Fibroblast of skin of left biceps (primary cell): Measurements from ENCODE around the gene LHFPL4.
A peak's percentile ranks its signal among the peaks of the same experiment; 100 is the strongest.
"Not testable (repeated sequence)": the region's sequence is repeated elsewhere in the genome, so short reads cannot be mapped to it uniquely, and the experiment has no call there.

Experiments
- DNase-seq, 2 experiments: peaks; one replicate each; pipeline ENCODE4 v3.0.0-alpha.2; 2013; ENCODE audit warnings: low read depth in 2 of 2

The LHFPL4 gene

DNA sequence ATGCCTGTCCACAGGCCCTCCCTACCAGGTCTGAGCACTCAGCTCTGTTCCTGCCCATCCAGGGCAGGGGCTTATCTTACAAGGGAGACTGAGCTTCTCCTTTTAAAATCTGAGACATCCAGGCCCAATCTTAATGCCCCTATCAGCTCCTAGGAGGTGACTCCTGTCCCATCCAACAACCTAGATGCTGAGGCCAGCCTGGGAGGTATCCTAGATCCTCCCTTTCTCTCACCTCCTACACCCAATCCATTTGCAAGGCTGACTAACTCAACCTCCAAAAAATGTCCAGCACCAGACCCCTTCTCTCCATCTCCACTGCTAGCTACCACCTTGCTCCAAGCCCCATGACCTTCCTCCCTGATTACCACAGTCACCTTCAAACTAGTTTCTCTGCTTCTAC, 17.4 kb downstream of the LHFPL4 start:
- no peak for DNase-seq

DNA sequence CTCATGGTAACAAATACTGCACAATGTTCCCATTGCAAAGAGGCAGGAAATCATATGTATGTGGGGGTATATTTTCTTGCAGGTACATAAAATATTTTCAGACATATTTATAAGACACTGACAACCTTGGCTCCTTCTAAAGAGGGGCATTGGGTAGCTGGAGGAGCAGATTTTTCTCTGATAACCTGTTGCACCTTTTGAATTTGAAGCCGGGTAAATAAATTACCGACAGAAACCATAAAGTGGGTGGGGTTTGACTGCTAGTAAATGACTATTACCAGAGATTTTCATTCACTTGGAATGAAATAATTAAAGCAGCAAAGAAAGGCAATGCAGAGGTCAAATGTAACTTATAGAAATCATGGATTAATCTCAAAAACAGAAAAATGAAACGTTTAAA, 19.2 kb downstream of the LHFPL4 start:
- DNase-seq: no peak

DNA sequence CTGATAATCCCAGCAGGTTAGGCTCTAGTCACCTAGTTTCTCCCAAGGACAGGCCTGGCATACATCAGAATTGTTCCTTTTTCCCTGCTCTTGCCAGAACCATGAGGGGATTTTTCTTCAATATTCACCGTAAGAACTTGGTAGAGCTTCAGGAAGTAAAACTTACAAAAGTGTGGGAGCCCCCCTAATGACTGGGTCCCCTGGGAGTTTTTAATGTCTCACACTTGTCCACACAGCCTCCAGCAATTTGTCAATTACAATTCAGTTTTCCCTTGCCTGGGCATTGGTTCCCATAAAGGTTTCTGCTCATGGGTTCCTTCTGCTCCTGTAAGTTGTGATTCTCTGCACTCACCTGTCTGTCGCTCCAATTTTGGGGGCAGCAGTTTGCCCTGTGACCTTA, 28.5 kb downstream of the LHFPL4 start:
- no peak for DNase-seq

DNA sequence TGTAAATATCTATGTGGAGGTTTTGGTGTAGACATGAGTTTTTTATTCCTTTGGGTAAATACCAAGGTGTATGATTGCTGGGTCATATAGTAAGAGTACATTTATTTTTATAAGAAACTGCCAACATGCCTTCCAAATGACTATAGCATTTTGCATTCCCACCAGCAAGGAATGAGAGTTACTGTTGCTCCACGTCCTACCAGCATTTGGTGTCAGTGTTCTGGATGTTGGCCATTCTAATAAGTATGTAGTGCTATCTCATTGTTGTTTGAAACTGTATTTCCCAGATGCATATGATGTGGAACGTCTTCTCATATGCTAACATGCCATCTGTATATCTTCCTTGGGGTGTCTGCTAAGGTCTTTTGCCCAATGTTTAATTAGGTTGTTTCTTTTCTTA, 38.7 kb downstream of the LHFPL4 start:
- DNase-seq: no peak

DNA sequence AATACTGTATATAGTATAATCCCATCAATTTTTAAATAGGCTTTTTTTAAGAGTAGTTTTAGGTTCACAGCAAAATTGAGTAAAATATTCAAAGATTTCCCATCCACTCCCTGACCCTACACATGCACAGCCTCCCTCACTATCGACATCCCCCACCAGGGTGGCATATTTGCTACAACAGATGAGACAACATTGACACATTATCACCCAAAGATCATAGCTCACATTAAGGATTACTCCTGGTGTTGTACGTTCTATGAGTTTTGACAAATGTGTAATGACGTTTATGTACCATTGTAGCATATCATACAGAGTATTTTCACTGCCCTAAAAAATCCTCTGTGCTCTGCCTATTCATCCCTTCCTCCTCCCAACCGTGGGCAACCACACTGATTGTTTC, 39.3 kb downstream of the LHFPL4 start:
- DNase-seq: no peak

DNA sequence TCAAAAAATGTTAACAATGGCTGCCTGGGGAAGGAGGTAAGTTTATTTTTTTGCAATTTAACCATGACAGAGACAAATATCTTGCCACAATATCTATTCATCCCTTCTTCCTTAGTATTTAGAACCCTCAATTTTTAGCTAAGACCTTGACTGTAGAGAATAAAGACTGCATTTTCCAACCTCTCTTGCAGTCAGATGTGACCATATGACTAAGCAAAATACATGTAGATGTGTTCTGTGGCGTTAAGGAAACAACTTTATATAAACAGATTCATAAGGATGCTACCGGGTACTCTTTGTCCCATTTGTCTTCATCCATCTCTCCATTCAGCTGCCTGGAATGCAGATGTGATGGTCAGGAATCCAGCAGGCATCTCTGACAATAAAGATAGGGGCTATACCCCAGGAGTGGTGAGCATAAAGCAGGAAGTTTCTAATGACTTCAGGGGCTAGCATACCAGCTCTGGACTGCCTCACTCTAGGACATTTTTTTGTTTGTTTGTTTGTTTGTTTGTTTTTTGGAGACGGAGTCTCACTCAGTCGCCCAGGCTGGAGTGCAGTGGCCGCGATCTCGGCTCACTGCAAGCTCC, 41.1 kb downstream of the LHFPL4 start:
- DNase-seq: no peak

DNA sequence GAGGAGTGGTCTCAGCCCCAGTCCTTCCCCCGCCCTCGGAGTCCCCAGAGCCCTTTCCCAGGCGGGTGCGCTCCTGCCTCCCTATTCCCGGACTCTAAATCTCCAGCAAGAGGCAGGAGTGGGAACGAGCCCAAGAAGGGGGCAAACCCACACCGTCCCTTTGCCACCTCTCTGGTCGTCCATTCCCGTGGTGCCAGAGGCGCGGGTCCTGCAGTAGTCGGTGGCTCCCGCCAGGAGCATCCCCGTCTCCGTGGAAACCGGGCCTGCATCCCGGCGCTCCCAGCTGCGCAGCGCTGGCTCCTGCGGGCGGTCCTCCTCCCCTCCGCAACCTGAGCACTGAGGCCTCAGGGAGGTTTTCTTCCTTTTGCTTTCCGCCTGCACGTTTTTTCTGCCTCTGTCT, 44.8 kb downstream of the LHFPL4 start:
- no peak for DNase-seq

DNA sequence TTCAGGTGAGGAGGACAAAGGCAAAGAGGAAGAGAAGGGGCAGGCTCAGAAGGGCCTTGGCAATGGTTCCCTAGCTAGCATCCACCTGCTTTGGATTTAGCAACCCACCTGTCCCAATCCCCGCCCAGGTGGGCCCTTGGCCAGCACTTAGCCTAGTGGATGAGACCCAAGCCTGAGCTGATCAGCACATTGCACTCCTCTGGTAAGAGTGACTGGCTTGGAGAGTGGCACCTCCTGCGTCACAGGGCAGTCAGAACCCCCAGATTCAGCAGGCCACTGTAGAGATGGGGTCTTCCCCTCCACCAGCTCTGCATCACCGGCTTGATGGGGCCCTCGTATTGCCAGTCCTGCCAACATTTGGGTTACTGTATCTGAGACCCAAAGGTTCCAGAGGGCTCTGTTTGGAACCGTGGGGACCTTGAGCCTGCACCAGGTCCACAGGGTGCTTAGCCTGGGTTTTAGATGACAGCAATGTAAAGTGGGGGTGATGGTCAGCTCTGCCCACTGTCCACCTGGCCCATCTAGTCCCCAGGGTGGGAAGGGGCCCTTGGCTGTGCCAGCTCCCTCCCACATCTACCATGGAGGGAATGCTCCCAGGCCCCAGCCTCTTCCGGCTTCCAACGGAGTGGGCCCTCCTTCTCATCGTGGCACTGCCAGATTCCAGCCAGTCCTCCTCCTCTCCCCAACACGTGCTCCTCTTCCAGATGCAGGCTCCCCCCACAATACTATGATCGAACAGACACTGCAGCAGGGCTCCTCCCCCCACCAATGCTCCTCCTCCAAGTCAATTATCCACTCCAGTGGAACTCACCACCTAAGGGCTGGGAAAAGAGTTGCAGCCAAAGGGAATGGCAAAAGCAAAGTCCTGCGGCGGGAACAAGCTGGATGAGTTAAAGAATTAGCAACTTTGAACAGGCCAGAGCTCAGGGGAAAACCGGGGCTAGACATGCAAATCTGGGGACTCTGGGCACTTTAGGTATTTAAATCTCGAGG, 45.7 kb downstream of the LHFPL4 start:
- DNase-seq: no peak

DNA sequence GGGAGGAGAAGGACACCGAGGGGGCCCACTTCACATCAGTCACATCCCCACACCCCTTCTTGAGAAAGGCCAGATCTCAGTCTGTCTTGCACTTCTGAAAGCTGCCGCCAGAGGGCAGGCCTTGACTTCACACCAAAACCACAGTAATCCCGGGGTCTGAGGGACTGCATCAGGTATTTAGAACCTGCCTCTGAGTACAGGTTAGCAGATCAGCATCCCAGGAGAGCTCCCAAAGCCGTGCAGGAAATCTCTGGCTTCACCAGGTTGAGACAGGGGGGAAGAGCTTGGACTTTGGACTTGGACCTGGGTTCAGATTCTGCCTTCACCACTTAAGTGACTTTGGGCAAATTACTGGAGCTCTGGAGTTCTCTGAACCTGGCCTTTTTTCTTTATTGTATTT, 50.3 kb downstream of the LHFPL4 start:
- peak in 1 of 2 experiments; percentile 8 for DNase-seq

DNA sequence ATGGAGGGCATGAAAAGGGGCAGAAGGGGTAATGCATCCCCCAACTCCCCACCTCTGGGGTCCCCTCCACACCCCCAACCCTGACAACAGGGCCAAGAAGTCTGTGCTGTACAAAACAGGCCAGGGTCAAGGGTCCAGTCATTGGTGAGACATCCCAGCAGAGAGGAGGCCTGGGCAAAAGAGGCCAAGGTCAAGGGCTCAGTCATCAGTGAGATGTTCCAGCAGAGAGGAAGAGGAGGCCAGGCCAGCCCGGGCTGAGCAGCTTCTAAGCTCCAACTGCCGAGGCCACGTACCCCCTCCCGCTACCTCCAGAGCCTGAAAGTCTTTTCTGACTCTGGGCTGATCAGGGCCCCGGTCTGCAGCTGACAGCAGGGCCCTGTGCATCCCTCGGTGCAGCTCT, 52.4 kb downstream of the LHFPL4 start:
- no peak for DNase-seq

DNA sequence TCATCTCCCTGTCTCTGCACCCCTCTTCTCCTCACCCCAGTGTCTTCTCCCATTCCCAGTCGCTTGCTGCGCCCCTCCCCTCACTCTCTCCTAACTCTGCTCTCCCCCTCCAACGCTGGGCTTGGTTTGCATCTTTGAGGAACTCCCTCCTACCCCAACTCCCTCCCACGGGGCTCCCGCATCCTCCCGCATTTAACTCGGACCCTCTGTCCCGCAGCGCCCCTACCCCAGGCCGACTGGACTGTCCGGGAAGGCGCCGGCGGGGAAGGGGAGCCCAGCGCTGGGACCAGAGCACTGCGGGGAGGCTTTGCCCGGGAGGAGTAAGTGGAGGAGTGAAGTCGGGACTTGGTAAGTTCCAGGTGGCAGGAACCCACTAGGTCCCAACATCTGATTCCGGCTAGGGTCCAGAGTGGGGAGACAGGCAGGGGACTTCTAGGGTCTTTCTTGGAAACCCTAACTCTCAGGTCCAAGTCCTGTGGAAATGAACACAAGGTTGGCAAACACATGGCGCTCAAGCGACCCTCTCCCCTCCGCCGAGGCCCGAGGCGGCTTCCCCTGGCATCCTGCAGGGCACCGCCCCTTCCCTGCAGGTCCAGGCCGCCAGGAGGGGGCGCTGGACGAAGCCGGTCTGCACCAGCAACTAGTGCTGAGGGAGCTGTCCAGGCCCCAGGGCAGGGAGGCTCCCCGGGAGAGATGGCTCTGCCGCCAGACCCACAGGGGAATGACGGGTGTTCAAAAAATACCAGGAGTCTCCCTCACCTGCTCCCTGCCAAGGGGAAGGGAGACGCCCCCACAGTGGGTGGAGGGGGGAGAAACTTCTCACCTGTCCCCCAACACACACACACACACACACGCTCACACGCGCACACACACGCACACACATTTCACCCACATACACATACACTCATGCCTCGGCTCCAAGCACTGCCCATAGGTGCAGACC, 53.2 kb downstream of the LHFPL4 start:
- DNase-seq: no peak

DNA sequence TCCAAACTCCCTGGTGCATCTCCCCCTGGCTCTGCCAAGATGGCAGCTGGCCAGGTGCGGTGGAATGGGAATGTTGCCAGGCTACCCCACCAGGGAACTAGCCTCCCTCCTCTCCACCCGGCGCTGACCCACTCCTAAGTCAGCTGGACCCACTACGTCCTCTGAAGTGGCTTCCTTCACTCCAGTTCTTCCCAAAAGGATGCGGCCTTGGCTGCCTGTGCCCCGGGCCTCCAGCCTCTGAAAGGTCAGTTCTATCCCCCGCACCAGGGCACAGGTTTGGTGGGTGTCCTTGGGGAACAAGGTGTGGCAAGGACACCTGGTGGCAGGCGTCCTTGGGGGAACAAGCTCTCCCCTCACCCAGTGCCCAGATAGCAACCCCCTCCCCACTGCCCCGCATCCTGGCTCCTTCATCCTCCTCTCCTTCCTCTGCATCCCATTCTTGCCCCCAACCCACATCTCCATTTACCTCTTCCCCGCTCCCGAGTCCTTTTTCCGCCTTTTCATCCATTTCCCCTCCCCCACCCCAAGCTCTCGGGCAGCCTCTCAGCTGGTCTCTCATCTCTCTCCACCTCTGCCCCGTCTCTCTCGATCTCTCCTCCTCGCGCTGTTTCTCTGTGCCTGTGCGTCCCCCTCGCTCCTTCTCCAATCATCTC, 54.0 kb downstream of the LHFPL4 start:
- DNase-seq: no peak

DNA sequence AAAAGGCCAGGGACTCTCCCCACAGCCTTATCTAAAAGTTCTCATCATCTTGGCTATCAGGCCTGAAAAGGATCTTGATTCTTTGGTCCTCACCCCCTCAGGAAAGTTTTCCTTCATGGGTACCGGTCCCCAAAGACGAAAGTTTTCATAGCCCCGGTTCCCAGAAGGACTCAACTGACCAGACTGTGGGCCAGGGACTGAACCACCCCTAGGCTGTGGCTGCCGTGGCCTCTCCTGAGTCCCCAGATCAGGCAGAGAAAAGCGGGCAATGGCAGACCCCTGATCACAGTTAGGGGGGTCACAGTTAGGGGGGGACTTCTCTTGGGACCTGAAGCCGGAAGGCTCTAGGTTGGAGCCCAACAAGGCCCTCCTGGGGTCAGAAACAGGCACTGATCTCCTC, 54.8 kb downstream of the LHFPL4 start:
- no peak for DNase-seq

DNA sequence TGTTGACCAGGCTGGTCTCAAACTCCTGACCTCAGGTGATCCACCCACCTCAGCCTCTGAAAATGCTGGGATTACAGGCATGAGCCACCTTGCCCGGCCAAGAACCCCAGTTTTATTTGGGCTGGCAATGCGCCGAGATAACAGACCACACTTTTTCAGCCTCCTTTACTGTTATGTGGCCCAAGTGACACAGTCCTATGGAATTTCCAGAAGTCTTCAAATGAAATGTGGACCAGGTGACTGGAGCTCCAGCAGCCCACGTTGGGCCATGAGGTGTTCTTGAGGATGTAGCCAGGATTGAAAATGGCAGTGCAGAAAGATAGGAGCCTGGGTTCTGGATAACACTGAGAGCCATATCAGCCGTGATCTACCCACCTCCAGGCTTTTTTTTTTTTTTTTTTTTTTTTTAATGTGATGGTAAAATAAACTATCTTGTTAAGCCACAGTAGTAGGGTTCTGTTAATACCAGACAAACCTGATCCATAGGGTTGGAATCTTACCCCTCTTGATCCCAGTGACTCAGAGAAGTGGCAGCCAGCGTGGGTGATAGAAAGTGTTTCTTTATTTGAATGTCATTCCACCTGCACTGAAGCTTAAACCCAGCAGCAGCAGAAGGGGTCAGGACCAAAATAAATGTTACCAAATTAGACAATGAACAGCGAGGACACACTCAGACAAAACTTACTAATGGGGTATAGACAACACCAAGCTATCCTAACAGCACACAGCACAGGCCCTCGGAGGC, 55.6 kb downstream of the LHFPL4 start:
- no peak for DNase-seq

DNA sequence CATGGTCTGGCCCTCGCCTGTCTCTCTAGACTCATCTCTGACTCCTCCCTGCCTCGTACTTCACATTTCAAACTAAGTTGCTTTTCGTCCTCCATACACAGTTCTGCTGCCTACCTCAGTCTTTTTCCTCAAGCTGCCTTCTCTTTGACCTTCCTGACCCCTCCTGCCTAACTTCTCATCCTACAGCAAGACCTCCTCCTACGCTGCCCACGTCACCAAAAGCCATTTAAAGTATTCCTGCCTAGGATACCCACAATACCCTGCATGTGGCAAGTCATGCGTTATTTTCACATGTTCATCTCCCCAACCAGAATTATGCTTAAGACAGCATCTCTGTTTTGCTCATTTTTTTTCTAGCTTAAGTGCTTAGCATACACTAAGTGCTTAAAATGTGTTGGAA, 56.7 kb downstream of the LHFPL4 start:
- DNase-seq: no peak

DNA sequence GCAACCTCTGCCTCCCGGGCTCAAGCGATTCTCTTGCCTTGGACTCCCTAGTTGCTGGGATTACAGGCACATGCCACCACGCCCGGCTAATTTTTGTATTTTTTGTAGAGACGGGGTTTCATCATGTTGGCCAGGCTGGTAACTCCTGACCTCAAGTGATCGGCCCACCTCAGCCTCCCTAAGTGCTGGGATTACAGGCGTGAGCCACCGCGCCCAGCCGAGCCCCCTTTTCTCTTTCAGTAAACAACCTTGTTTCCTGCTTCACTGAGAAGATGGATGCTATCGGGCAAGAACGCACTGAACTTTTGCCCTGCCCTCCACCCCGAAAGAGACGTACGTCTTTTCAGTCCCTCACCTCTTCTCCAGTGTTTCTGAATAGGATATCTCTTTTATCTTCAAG, 59.6 kb downstream of the LHFPL4 start:
- DNase-seq: not testable (repeated sequence)

DNA sequence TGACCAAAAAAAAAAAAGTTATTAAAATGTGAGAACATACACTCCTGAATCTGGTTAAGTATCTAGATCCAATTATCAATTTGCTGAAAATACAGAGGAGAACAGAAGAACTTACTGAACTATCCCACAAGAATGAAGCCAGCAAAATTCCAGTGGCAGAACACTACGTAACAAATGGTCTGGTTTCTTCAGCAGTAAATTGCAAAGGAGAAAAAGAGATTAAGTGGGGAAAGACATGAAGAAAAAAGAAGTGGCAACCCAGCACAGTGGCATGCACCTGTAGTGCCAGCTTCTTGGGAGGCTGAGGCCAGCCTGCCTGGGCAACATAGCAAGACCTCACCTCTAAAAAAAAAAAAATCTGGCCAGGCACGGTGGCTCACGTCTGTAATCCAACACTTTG, 62.1 kb downstream of the LHFPL4 start:
- no peak for DNase-seq

DNA sequence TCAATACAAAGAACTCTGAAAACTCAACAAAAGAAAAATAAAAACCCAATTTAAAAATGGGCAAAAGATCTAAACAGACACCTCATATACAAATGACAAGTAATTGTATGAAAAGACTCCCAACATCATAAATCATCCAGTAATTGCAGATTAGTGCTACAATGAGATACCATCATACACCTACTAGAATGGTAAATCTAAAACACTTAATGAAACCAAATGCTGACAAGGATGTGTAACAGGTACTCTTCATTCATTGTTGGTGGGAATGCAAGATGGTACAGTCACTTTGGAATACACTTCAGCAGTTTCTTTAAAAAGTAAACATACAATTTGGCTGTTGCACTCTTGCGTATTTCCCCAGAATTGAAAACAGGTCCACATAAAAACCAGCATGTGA, 68.4 kb downstream of the LHFPL4 start:
- DNase-seq: no peak

DNA sequence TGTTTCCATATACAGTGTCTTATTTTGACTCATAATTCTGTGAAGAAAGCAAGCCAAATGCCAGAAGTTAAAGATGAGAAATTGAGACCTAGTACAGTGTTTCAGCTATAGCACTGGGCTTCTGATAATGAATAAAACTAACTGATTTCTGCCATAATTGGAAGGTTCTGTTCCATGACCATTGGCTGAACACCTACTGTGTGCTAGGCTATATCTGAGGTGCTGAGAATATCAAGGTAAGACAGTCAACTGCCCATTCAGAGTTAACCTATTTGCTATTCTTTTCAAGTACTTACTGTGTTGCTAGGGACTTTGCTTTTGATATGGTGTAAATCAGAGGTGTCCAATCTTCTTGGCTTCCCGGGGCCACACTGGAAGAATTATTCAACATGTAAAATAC, 73.4 kb downstream of the LHFPL4 start:
- no peak for DNase-seq

DNA sequence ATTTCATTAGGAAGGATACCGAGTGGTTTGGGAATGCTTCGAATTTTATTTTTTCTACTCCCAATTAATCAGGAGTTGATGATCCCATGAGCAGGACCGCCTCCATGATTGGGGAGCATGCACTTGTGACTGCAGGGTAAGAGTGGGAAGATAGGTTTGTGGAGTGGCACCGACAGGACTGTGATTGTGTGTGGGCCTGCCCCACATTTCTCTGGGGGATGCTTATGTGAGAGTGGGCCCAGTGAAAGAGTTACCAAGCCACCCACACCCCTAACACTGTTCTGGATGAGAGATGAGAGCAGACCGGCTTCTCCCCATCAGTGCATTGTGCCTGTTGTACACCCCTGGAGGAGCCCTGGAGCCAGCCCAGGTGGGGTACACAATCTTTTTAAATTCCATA, 76.7 kb downstream of the LHFPL4 start:
- no peak for DNase-seq

DNA sequence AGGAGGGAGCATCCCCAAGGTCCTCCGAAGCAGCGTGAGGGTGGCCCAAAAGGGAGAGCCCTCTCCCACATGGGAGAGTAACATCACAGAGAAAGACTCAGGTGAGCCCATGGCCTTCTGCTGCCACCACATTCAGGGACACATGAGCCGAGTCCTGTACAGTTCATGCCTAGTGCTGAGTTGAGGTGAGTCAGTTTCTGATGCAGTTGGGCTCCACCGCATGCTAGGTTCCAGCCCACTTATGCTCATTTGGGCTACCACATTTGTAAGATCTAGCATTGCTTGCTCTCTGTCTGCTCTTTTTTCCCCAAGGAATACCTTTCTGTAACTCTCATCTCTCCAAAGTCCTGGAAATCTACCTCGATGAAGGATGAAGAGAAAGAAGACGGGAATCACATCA, 79.1 kb downstream of the LHFPL4 start:
- no peak for DNase-seq
